Muscle layer of duodenum (tissue), 2 donors: ENCODE results near the gene TAOK1.

ENCODE experiments used
- H3K27ac ChIP-seq: one replicate; pipeline ENCODE4 v1.7.0; 2013; ENCODE audit warnings: mild to moderate bottlenecking, low read length
- H3K27me3 ChIP-seq: one replicate; pipeline ENCODE4 v1.7.0; 2013; ENCODE audit warnings: low read depth, mild to moderate bottlenecking, control low read depth, low read length
- H3K36me3 ChIP-seq, 2 donors: one replicate each; pipeline ENCODE4 v1.7.0; 2013; ENCODE audit warnings: low read length in 2 of 2, control low read depth in 1 of 2, mild to moderate bottlenecking in 1 of 2; ENCODE audit not compliant: insufficient read depth in 2 of 2, control insufficient read depth in 1 of 2
- H3K4me1 ChIP-seq, 2 donors: one replicate each; pipeline ENCODE4 v1.7.0; 2013; ENCODE audit warnings: low read length in 2 of 2, mild to moderate bottlenecking in 2 of 2, control low read depth in 1 of 2, moderate library complexity in 1 of 2; ENCODE audit not compliant: insufficient read depth in 2 of 2, control insufficient read depth in 1 of 2
- H3K4me3 ChIP-seq, 2 donors: one replicate each; pipeline ENCODE4 v1.7.0; 2013; ENCODE audit warnings: low read length in 2 of 2, low read depth in 1 of 2, mild to moderate bottlenecking in 1 of 2
- H3K9me3 ChIP-seq, 2 donors: one replicate each; pipeline ENCODE4 v1.7.0; 2013; ENCODE audit warnings: low read length in 2 of 2, control low read depth in 1 of 2, mild to moderate bottlenecking in 1 of 2; ENCODE audit not compliant: control insufficient read depth in 1 of 2
- donor health status: healthy.

TAOK1 gene

GRCh38 chr17:29409963-29410362 lies 19.8 kb downstream of the TAOK1 start:
- Histone ChIP-seq H3K4me1 (peaks cover 0 to 14% of the 10 kb centered on the region in 2 donors), H3K27me3 (no peaks in the 10 kb centered on the region), H3K36me3 (no peaks in the 10 kb centered on the region), H3K27ac (no peak overlapping the region), H3K9me3 (no peaks in the 10 kb centered on the region), H3K4me3 (no peak overlapping the region)

- H3K27me3 ChIP-seq = no peaks in the 10 kb centered on the region
- peaks cover 0 to 14% of the 10 kb centered on the region in 2 donors for H3K4me1 ChIP-seq
- no peaks in the 10 kb centered on the region for H3K36me3 ChIP-seq
- no peak overlapping the region for H3K27ac ChIP-seq
- H3K9me3 ChIP-seq = no peaks in the 10 kb centered on the region
- H3K4me3 ChIP-seq = no peak overlapping the region
Observed at GRCh38 chr17:29412780-29413565, 22.8 kb downstream of the TAOK1 start.

GRCh38 chr17:29420128-29420527 lies 30.0 kb downstream of the TAOK1 start:
- H3K27me3 ChIP-seq = no peaks in the 10 kb centered on the region
- no peak overlapping the region for H3K4me3 ChIP-seq
- H3K4me1 ChIP-seq = peaks cover 0 to 3% of the 10 kb centered on the region in 2 donors
- H3K36me3 ChIP-seq = no peaks in the 10 kb centered on the region
- H3K27ac ChIP-seq = no peak overlapping the region
- no peaks in the 10 kb centered on the region for H3K9me3 ChIP-seq

GRCh38 chr17:29430275-29430674 lies 40.1 kb downstream of the TAOK1 start:
- H3K27me3 ChIP-seq = no peaks in the 10 kb centered on the region
- H3K4me1 ChIP-seq = peaks cover 0 to 6% of the 10 kb centered on the region in 2 donors
- no peak overlapping the region for H3K4me3 ChIP-seq
- no peaks in the 10 kb centered on the region for H3K9me3 ChIP-seq
- no peak overlapping the region for H3K27ac ChIP-seq
- H3K36me3 ChIP-seq = no peaks in the 10 kb centered on the region

GRCh38 chr17:29433541-29433940 lies 43.4 kb downstream of the TAOK1 start:
- no peaks in the 10 kb centered on the region for H3K9me3 ChIP-seq
- H3K4me3 ChIP-seq = no peak overlapping the region
- no peaks in the 10 kb centered on the region for H3K36me3 ChIP-seq
- H3K4me1 ChIP-seq = peaks cover 0 to 6% of the 10 kb centered on the region in 2 donors
- H3K27me3 ChIP-seq = no peaks in the 10 kb centered on the region
- no peak overlapping the region for H3K27ac ChIP-seq

GRCh38 chr17:29434550-29434949 lies 44.4 kb downstream of the TAOK1 start:
- no peaks in the 10 kb centered on the region for H3K9me3 ChIP-seq
- peaks cover 0 to 6% of the 10 kb centered on the region in 2 donors for H3K4me1 ChIP-seq
- no peaks in the 10 kb centered on the region for H3K27me3 ChIP-seq
- H3K36me3 ChIP-seq = no peaks in the 10 kb centered on the region
- no peak overlapping the region for H3K4me3 ChIP-seq
- no peak overlapping the region for H3K27ac ChIP-seq

- H3K27ac ChIP-seq = no peak overlapping the region
- H3K4me1 ChIP-seq = peaks cover 0 to 26% of the 10 kb centered on the region in 2 donors
- no peak overlapping the region for H3K4me3 ChIP-seq
- no peaks in the 10 kb centered on the region for H3K27me3 ChIP-seq
- no peaks in the 10 kb centered on the region for H3K9me3 ChIP-seq
- no peaks in the 10 kb centered on the region for H3K36me3 ChIP-seq
Observed at GRCh38 chr17:29442451-29442850, 52.3 kb downstream of the TAOK1 start.

GRCh38 chr17:29443041-29443739 lies 53.0 kb downstream of the TAOK1 start:
- no peaks in the 10 kb centered on the region for H3K9me3 ChIP-seq
- no peak overlapping the region for H3K27ac ChIP-seq
- no peak overlapping the region for H3K4me3 ChIP-seq
- no peaks in the 10 kb centered on the region for H3K36me3 ChIP-seq
- H3K27me3 ChIP-seq = no peaks in the 10 kb centered on the region
- peaks cover 0 to 26% of the 10 kb centered on the region in 2 donors for H3K4me1 ChIP-seq

- no peak overlapping the region for H3K4me3 ChIP-seq
- H3K9me3 ChIP-seq = no peaks in the 10 kb centered on the region
- H3K27ac ChIP-seq = no peak overlapping the region
- no peaks in the 10 kb centered on the region for H3K27me3 ChIP-seq
- no peaks in the 10 kb centered on the region for H3K36me3 ChIP-seq
- peaks cover 0 to 26% of the 10 kb centered on the region in 2 donors for H3K4me1 ChIP-seq
Observed at GRCh38 chr17:29444589-29444988, 54.4 kb downstream of the TAOK1 start.

GRCh38 chr17:29445844-29446243 lies 55.7 kb downstream of the TAOK1 start:
- Histone ChIP-seq H3K4me3 (no peak overlapping the region), H3K36me3 (no peaks in the 10 kb centered on the region), H3K27ac (no peak overlapping the region), H3K9me3 (no peaks in the 10 kb centered on the region), H3K27me3 (no peaks in the 10 kb centered on the region), H3K4me1 (peaks cover 0 to 34% of the 10 kb centered on the region in 2 donors)

GRCh38 chr17:29449865-29450671 lies 59.9 kb downstream of the TAOK1 start:
- Histone ChIP-seq H3K4me3 (no peak overlapping the region), H3K27me3 (no peaks in the 10 kb centered on the region), H3K4me1 (peaks cover 0 to 19% of the 10 kb centered on the region in 2 donors), H3K36me3 (peaks cover 8 to 9% of the 10 kb centered on the region in 2 donors), H3K27ac (no peak overlapping the region), H3K9me3 (no peaks in the 10 kb centered on the region)
